T-cell (primary cell): ENCODE results near the gene MTHFD1. TPM values are rescaled to one million over a fixed set of nuclear protein-coding genes. Genes with fewer than 3 reads are reported as not detected.

ENCODE experiments used
- ATAC-seq, 4 experiments: fragments of 200-7000 bp in 3 of 4; fragments of 150-1000 bp in 1 of 4; cut with Tn5 transposase; replicated peaks in 1 of 4; 1 replicate in 3 of 4; 2 replicates in 1 of 4; pipeline ENCODE4 v1.10.0; 2021; ENCODE audit warnings: moderate library complexity in 3 of 4, mild to moderate bottlenecking in 2 of 4, moderate number of reproducible peaks in 1 of 4
- CTCF ChIA-PET, 2 donors: fragments of 300-600 bp; sonication (Branson Sonifier 250); formaldehyde crosslinking; loops; one replicate each; lab custom pipeline; 2022; ENCODE audit warnings: antibody characterized with exemption in 2 of 2; lab: Charles Lee
- POLR2A ChIA-PET, 2 donors: fragments of 300-600 bp; sonication (Branson Sonifier 250); formaldehyde crosslinking; loops; one replicate each; lab custom pipeline; 2022; ENCODE audit warnings: antibody characterized with exemption in 2 of 2; lab: Charles Lee
- DNase-seq, 35 experiments: peaks; one replicate each; pipeline versions ENCODE4 v3.0.0 to v3.0.0-alpha.2; 2013 to 2023
- H3K27ac ChIP-seq: one replicate; pipeline ENCODE4 v1.5.1; 2013; ENCODE audit warnings: low read length
- H3K27me3 ChIP-seq, 2 experiments: replicated peaks in 1 of 2; 1 replicate in 1 of 2; 2 replicates in 1 of 2; pipeline versions ENCODE4 v1.6.1 to v1.7.0; 2013; ENCODE audit warnings: low read length in 1 of 2, mixed read lengths in 1 of 2; ENCODE audit not compliant: control insufficient read depth in 2 of 2, insufficient read depth in 2 of 2; ENCODE audit errors: extremely low read depth in 1 of 2
- H3K36me3 ChIP-seq, 2 donors: 1 replicate in 1 of 2; 2 replicates in 1 of 2; pipeline versions ENCODE4 v1.6.1 to v1.7.0; 2013; ENCODE audit warnings: low read length in 1 of 2; ENCODE audit not compliant: control insufficient read depth in 2 of 2, insufficient read depth in 1 of 2; ENCODE audit errors: extremely low read depth in 1 of 2
- H3K4me1 ChIP-seq, 2 experiments: 1 replicate in 1 of 2; 2 replicates in 1 of 2; pipeline versions ENCODE4 v1.6.1 to v1.7.0; 2013; ENCODE audit warnings: low read length in 2 of 2, mixed read lengths in 1 of 2; ENCODE audit not compliant: insufficient read depth in 2 of 2, control insufficient read depth in 1 of 2; ENCODE audit errors: extremely low read depth in 1 of 2
- H3K4me3 ChIP-seq, 2 donors: 1 replicate in 1 of 2; 2 replicates in 1 of 2; pipeline versions ENCODE4 v1.5.1 to v1.7.0; 2013; ENCODE audit warnings: mild to moderate bottlenecking in 2 of 2, low read length in 1 of 2, moderate library complexity in 1 of 2; ENCODE audit not compliant: control insufficient read depth in 1 of 2; ENCODE audit errors: extremely low read depth in 1 of 2
- H3K9me3 ChIP-seq: 2 replicates; pipeline ENCODE4 v1.7.0; 2013
- H3K27ac Mint-ChIP-seq, 2 donors: one replicate each; pipeline ENCODE4 v1.8.0; 2020 to 2021; ENCODE audit warnings: mild to moderate bottlenecking in 2 of 2, mixed read lengths in 2 of 2
- H3K27me3 Mint-ChIP-seq, 2 donors: one replicate each; pipeline ENCODE4 v1.8.0; 2021 to 2022; ENCODE audit warnings: mixed read lengths in 2 of 2
- H3K36me3 Mint-ChIP-seq: one replicate; pipeline ENCODE4 v1.8.0; 2021; ENCODE audit warnings: mixed read lengths
- H3K4me1 Mint-ChIP-seq, 3 donors: one replicate each; pipeline ENCODE4 v1.8.0; 2020 to 2022; ENCODE audit warnings: mixed read lengths in 3 of 3, mild to moderate bottlenecking in 1 of 3
- H3K4me3 Mint-ChIP-seq, 3 donors: one replicate each; pipeline ENCODE4 v1.8.0; 2020 to 2022; ENCODE audit warnings: mild to moderate bottlenecking in 3 of 3, mixed read lengths in 3 of 3, moderate library complexity in 3 of 3
- H3K9me3 Mint-ChIP-seq, 3 donors: one replicate each; pipeline ENCODE4 v1.8.0; 2020 to 2022; ENCODE audit warnings: mixed read lengths in 3 of 3
- WGBS: methylation state at CpG from one replicate; pipeline ENCODE4 v1.1.5; 2013; ENCODE audit warnings: missing lambda C conversion rate; ENCODE audit not compliant: insufficient coverage; 5-methylcytosine and 5-hydroxymethylcytosine counted together
- total RNA-seq, 35 experiments: library from RNA in 6 of 35; stranded (reverse) in 6 of 35; fragments of 120-200 nt in 1 of 35; gene quantifications; one replicate each; pipeline versions ENCODE4 v1.2.1 to v1.2.4 and lab custom pipeline; 2013 to 2026

MTHFD1 gene
- total RNA-seq, 5 donors from 2014 or later (not counting 1 experiment from before 2014, with no cell fraction given), result 27.6 to 48.9 (median 43.4) TPM

- peak overlapping the region; percentile 15 for H3K27ac ChIP-seq
- CTCF ChIA-PET, result interaction anchor here in 1 of 2 donors (0.6 to 3.1 kb wide), 8 partner anchors 9 to 77 kb away, joined by 3 to 16 read pairs (median 4); partner anchors contain the start of gene MTHFD1
These were observed 76.5 kb downstream of the MTHFD1 start for GRCh38 chr14:64464651-64465050.

GRCh38 chr14:64465191-64465822, 77.2 kb downstream of the MTHFD1 start, which contains the start of gene AKAP5:
TSS of gene AKAP5 (plus strand) at chr14:64465499. CDS start at chr14:64468395, 2,896 bp downstream.
- ChIA-PET POLR2A (interaction anchor here in 1 of 2 donors (1.0 kb wide), 1 partner anchor 62 kb away, joined by 3 read pairs; no protein-coding TSS in a partner anchor), CTCF (interaction anchor here (0.6 to 1.3 kb wide), 6 partner anchors 10 to 78 kb away, joined by 3 to 5 read pairs (median 4); partner anchors contain the start of gene MTHFD1 (in 1 of the 2))
- Histone ChIP-seq H3K9me3 (no peaks in the 10 kb centered on the region), H3K4me3 (peak within 1 kb of the TSS; percentile 57 to 64), H3K27me3 (no peaks in the 10 kb centered on the region), H3K4me1 (peaks cover 3 to 17% of the 10 kb centered on the region in 2 experiments), H3K27ac (peak within 1 kb of the TSS; percentile 15), H3K36me3 (no peaks in the 10 kb centered on the region)
- peak; percentile 91 to 94 (median 92) for ATAC-seq
- peaks cover 37 to 46% (median 45%) of the 10 kb centered on the region in 3 donors for H3K4me1 Mint-ChIP-seq
- H3K27ac Mint-ChIP-seq, result peak within 1 kb of the TSS; percentile 47 to 63
- under 1% methylated on average over 63 of the region's 74 CpGs for WGBS
- H3K4me3 Mint-ChIP-seq, result peak within 1 kb of the TSS; percentile 75 to 87 (median 85)
- DNase-seq, result peak; percentile 23 to 79 (median 55)
- no peaks in the 10 kb centered on the region for H3K27me3 Mint-ChIP-seq
- H3K36me3 Mint-ChIP-seq, result peaks cover 2% of the 10 kb centered on the region
- no peaks in the 10 kb centered on the region for H3K9me3 Mint-ChIP-seq

More at GRCh38 chr14:64464651-64465050, 76.5 kb downstream of the MTHFD1 start:
- Mint-ChIP-seq H3K4me1 (peaks cover 37 to 48% (median 46%) of the 10 kb centered on the region in 3 donors), H3K27ac (peak overlapping the region in 1 of 2 donors; percentile 46), H3K27me3 (no peaks in the 10 kb centered on the region), H3K9me3 (no peaks in the 10 kb centered on the region), H3K36me3 (peaks cover 9% of the 10 kb centered on the region), H3K4me3 (peak overlapping the region; percentile 75 to 87 (median 85))
- Histone ChIP-seq H3K9me3 (no peaks in the 10 kb centered on the region), H3K27me3 (no peaks in the 10 kb centered on the region), H3K36me3 (no peaks in the 10 kb centered on the region), H3K4me3 (peak overlapping the region; percentile 10 to 57), H3K4me1 (peaks cover 3 to 17% of the 10 kb centered on the region in 2 experiments)
- WGBS, result 0% methylated on average over 1 of the region's 6 CpGs
- POLR2A ChIA-PET, result interaction anchor here in 1 of 2 donors (0.6 kb wide), 1 partner anchor 428 kb away, joined by 8 read pairs; no protein-coding TSS in a partner anchor
- ATAC-seq (no peak), DNase-seq (no peak)

GRCh38 chr14:64465831-64466554, 77.8 kb downstream of the MTHFD1 start:
- peak in 1 of 35 experiments; percentile 19 for DNase-seq
- ATAC-seq, result peak in 3 of 4 experiments; percentile 6 to 15 (median 11)
- peak overlapping the region; percentile 47 to 63 for H3K27ac Mint-ChIP-seq
- ChIA-PET POLR2A (interaction anchor here (0.5 to 1.0 kb wide), 2 partner anchors 49 to 63 kb away, joined by 3 to 8 read pairs; no protein-coding TSS in a partner anchor), CTCF (interaction anchor here (0.5 to 1.5 kb wide), 10 partner anchors 12 to 515 kb away, joined by 3 to 6 read pairs (median 4); no protein-coding TSS in a partner anchor)
- H3K27me3 ChIP-seq, result no peaks in the 10 kb centered on the region
- WGBS, result 16% methylated on average over 6 of the region's 15 CpGs
- no peaks in the 10 kb centered on the region for H3K27me3 Mint-ChIP-seq
- H3K4me1 Mint-ChIP-seq, result peaks cover 34 to 46% (median 44%) of the 10 kb centered on the region in 3 donors
- no peaks in the 10 kb centered on the region for H3K9me3 ChIP-seq
- H3K4me1 ChIP-seq, result peaks cover 3 to 17% of the 10 kb centered on the region in 2 experiments
- peak overlapping the region; percentile 57 to 64 for H3K4me3 ChIP-seq
- H3K4me3 Mint-ChIP-seq, result peak overlapping the region; percentile 73 to 87 (median 83)
- H3K36me3 Mint-ChIP-seq, result peaks cover 1% of the 10 kb centered on the region
- no peaks in the 10 kb centered on the region for H3K9me3 Mint-ChIP-seq
- H3K36me3 ChIP-seq, result no peaks in the 10 kb centered on the region
- no peak overlapping the region for H3K27ac ChIP-seq

DNA sequence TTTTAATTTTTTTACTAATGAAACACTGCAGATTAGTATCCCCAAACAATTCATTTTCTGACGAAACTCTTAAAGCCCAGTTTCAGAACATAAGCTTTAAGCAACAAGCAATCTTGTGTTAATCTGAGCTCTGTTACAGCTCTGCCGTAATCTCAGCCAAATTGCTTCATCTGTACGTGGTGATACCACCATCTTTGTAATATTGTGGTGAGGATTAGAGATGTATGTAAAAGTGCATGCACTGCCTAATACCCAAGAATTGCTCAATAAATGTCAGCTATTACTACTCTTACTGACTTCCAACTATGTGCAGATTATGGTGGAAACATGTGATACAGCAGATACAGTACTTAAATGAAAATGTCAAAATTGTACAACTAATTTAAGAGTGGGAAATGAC, 78.9 kb downstream of the MTHFD1 start:
- DNase-seq (no peak), ATAC-seq (no peak)
- H3K9me3 Mint-ChIP-seq, result no peaks in the 10 kb centered on the region
- CTCF ChIA-PET, result interaction anchor here (1.4 to 1.6 kb wide), 3 partner anchors 18 to 37 kb away, joined by 3 to 6 read pairs (median 4); no protein-coding TSS in a partner anchor
- Histone ChIP-seq H3K27ac (no peak overlapping the region), H3K4me3 (no peak overlapping the region), H3K27me3 (no peaks in the 10 kb centered on the region), H3K4me1 (peaks cover 3 to 17% of the 10 kb centered on the region in 2 experiments), H3K9me3 (no peaks in the 10 kb centered on the region), H3K36me3 (no peaks in the 10 kb centered on the region)
- no peak overlapping the region for H3K4me3 Mint-ChIP-seq
- peaks cover 31 to 49% (median 46%) of the 10 kb centered on the region in 3 donors for H3K4me1 Mint-ChIP-seq
- POLR2A ChIA-PET, result interaction anchor here in 1 of 2 donors (0.6 kb wide), 1 partner anchor 95 kb away, joined by 3 read pairs; no protein-coding TSS in a partner anchor
- no peaks in the 10 kb centered on the region for H3K27me3 Mint-ChIP-seq
- no CpG with 5 or more reads among the region's 3 CpGs for WGBS
- no peak overlapping the region for H3K27ac Mint-ChIP-seq
- no peaks in the 10 kb centered on the region for H3K36me3 Mint-ChIP-seq

DNA sequence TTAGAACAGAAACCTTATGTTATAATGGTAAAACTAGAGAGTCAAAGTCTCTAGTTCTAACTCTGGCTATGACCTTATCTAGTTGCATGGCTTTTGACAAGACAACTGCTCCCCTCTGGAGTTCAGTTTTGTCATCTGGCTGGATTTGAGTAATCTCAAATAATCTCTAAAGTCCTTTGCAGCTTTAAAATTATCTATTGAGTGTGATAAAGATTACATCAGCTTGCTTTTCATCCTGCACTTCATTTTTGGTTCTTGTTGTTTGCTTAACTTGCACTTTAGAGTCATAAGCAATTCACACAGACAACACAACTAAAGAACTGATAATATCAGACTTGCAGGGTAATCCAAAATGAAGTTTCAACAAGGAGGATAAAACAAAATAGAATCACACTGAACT, 79.4 kb downstream of the MTHFD1 start:
- Histone ChIP-seq H3K36me3 (no peaks in the 10 kb centered on the region), H3K27ac (no peak overlapping the region), H3K9me3 (no peaks in the 10 kb centered on the region), H3K4me1 (peaks cover 3 to 17% of the 10 kb centered on the region in 2 experiments), H3K4me3 (no peak overlapping the region), H3K27me3 (no peaks in the 10 kb centered on the region)
- Mint-ChIP-seq H3K4me1 (peaks cover 31 to 49% (median 46%) of the 10 kb centered on the region in 3 donors), H3K27me3 (no peaks in the 10 kb centered on the region), H3K27ac (peak overlapping the region in 1 of 2 donors; percentile 4), H3K4me3 (no peak overlapping the region), H3K9me3 (no peaks in the 10 kb centered on the region), H3K36me3 (no peaks in the 10 kb centered on the region)
- ATAC-seq (no peak), DNase-seq (no peak)
- ChIA-PET CTCF (interaction anchor here (1.4 to 1.6 kb wide), 3 partner anchors 18 to 38 kb away, joined by 3 to 6 read pairs (median 4); no protein-coding TSS in a partner anchor), POLR2A (no interaction called here)
